C1 segment of cervical spinal cord (tissue), 14 donors: Measurements from ENCODE around the gene PPP1R26.
"Not testable (repeated sequence)": the region's sequence is repeated elsewhere in the genome, so short reads cannot be mapped to it uniquely, and the experiment has no call there.

Experiments
- DNase-seq, 14 donors: peaks; one replicate each; lab custom pipeline; 2025; lab: John Stamatoyannopoulos, UW

PPP1R26 gene

DNA sequence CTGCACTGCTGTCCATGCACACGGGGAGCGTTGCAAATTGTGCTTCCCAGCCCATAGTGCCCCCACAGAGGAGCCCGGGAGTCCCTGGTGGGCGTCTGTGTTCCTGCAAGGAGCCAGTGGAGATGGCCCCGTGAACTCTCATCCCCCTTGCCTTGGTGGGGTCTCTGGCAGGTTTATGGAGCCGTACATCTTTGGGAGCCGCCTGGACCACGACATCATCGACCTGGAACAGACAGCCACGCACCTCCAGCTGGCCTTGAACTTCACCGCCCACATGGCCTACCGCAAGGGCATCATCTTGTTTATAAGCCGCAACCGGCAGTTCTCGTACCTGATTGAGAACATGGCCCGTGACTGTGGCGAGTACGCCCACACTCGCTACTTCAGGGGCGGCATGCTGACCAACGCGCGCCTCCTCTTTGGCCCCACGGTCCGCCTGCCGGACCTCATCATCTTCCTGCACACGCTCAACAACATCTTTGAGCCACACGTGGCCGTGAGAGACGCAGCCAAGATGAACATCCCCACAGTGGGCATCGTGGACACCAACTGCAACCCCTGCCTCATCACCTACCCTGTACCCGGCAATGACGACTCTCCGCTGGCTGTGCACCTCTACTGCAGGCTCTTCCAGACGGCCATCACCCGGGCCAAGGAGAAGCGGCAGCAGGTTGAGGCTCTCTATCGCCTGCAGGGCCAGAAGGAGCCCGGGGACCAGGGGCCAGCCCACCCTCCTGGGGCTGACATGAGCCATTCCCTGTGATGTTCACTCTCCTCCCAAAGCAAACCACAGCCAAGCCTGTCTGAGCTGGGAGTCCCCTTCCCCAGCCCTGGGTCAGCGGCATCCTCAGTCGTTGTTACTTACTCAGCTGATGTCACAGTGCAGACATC is 24.0 kb downstream of the PPP1R26 start:
- no peak for DNase-seq

DNA sequence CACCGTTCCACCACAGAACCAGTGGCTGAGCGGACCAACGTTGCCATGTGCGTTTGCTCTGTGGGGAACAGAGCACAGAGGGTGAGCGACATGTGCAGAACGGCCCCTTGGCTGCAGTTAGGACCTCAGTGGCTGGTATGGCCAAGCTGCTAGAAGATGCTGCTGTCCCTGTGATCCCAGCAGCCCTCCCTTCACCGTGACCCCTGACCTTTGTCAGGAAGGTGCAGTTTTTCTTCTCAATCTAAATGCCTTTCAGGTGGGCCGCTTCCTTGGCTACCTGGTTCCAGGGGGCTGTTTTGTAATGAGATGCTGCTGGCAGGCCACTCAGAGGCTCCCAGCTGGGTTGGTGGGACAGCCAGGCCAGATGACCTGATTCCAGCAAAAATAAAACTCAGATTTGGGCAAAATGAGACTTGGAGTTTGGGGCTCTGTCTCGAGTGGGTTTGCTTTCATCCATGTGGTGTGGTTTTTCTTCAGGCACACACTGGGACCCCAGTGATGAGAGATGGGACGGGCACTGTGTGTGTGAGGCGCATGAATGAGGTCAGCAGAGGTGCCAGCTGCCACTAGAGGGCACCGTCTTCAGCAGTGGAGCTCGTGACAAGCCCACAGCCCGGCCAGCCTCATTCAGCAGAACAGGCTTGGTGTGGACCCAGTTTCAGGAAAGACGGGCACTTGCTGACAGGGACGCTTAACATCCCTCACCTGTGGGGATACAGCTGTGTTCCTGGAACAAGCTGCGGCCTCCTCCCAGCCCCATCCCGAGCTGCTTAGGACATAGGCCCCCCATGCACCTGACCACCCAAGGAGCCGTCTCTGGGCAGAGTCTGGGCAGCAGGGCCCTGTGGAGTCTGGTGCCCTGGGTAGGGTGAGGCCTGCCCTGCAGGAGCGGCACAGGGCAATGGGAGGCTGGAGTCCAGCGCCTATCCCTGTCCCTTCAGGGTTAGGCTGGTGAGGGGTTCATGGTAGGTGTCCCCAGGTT is 25.0 kb downstream of the PPP1R26 start:
- DNase-seq, result peak in 9 of 14 donors; percentile 10 to 46 (median 29)

DNA sequence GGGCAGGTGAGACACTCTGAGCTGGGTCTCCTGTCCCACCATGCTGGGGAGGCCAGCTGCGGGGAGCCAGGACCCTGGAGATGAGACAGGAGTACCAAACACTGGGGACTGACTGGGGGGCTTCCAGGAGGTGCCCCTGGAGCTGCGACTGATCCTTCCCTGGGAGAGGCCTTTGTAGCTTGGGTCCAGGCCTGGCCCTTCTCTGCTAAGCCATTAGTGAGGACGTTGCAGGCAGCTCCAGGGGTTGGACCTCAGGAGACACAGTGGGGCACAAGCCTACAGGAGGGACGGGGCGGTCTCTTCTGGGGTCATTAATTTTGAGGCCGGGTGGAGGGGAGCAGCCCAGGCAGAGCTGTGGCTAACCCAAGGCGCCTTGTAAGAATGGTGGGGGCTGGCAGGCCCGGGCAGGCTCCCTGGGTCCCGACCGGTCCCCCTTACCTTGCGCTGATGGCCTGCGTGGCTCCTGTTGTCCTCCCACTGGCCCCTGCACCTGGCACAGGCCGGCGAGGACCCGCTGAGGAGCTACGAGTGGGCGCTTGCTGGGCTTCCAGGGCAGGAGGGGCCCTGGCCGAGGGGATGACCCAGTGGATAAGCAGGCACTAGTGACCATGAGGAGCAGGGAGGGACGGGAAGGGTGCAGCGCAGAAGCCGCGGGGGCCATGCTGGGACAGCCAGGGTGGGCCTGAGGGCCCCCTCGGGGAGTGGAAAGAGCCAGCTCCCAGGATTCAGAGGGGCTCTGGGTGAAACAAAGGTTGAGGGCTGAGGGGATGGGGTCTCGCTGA is 26.0 kb downstream of the PPP1R26 start:
- DNase-seq, result no peak

DNA sequence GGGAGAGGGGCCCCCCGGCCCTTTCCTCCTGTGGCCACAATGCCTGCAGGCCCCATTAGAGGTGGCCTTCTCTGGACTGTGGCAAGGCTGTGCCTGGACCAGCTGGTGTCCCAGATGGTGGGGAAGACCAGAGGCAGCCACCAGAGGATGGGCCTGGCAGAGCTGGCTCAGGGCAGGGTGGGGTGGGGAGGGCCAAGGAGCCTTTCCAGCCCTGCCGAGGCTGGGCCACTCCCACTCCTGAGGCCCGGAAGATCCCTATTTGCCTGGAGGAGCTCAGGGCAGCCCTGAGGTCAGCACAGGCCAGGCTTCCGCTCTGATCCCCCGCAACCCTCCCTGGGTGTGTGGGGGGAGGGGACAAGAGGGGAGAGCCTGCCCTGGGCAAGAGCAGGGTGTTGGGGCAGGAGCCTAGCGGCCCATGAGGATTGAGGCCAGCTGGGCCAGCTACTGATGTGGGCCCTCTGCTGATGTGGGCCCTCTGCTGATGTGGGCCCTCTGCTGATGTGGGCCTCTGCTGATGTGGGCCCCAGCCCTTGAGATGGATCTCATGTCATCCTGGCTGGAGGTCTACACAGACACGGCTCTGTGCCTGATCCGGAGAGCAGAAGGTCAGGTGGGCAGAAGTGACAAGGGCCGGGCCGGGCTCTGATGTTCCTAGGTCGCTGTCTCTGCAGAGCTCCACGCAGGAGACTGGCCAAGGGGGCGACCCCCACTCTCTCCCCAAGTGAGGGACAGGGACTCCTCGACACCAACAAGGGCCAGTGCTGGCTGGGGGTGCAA is 26.9 kb downstream of the PPP1R26 start:
- no peak for DNase-seq

DNA sequence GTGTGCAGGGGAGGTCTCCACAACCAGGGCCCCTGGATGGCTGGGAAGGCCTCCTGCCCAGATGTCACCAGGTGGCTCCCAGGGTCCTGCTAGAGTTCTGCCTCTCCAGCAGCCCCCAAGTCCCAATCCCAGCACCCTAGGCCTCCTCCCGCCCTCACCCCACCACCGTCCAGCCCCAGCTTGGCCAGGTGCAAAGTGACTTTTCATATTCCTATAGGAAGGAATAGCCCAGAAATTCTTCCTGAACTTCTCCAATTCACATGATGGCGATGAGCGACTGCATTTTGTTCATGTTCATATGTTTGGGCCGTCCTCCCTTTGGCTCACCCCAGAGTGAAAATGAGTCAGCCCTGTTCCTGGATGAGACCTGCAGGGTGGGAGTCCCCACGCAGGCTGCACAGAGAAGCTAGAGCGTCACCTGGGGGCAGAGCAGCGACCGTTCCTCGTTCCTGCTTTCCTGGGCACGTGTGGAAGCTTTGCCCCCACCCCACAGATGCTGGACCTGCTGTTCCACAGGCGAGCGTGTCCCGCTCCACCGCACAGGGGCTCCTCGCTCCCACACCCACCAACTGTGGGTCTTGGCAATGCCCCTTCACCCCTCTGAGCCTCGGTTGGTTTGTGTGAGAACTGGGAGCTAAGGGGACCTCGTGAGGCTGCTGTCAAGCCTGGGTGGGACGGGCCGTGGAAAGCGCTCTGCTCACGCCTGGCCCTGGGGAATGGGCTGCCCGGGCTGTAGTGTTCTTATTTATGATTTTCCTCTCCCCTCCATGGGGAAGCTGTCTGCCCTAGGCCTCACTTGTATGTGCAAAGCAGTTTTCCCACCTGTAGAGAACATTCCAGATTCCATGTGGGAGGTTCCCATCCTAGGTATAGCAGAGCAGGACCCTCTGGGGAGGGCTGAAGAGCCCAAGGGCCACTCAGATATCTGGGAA is 27.8 kb downstream of the PPP1R26 start:
- no peak for DNase-seq

DNA sequence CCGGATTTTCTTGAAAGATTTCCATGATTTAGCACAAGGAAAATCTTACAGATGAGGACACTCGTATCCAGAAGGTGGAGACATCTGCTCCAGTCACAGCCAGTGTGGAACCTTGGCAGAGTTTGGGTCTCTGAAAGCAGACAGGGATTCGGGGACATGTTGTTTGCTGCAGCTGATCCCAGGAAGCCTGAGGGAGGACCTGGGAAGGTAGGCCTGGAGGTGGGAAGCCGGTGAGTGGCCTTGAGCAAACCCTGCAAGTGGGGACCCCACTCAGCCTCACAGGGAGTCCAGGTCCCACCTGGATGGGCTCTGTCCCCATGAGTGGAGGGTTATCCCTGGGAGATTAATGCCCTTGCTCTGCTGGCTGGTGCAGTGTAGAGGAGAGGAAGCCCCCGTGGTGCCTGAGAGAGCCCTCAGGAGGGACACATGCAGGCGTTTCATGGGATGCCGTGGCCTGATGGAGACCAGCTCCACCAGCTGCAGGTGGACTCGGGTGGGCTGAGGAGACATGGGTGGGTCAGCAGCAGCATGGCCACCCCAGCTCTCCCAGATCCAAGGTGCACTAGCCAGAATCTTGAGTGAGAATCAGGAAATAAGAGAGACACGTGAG is 28.7 kb downstream of the PPP1R26 start:
- no peak for DNase-seq

DNA sequence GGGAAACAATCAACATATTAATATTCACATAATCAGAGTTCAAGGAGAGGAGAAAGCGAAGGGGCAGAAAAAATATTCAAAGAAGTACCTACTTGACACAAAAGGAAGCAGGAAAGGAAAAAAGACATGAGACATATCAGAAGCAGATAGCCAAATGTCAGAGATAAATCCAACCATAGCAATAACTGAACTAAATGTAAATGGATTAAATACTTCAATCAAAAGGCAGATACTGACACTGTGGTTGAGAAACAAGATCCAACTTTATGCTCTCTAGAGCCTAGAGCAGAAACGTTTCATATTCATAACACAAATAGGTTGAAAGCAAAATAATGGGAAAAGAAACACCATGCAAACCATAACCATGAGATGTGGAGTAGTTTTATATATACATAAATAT is 29.9 kb downstream of the PPP1R26 start:
- no peak for DNase-seq

DNA sequence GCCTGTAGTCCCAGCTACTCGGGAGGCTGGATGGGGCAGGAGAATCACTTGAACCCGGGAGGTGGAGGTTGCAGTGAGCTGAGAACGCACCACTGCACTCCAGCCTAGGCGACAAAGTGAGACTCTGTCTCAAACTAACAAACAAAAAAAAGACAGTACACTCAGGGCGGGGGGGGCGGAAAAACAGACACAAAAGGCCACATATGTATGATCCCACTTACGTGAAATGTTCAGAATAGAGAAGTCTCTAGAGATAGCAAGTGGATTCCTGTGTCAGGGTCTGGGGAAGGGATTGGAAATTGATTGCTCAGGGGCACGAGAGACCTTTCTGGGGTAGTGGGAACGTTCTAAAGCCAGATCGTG is 32.6 kb downstream of the PPP1R26 start:
- DNase-seq, result no peak

DNA sequence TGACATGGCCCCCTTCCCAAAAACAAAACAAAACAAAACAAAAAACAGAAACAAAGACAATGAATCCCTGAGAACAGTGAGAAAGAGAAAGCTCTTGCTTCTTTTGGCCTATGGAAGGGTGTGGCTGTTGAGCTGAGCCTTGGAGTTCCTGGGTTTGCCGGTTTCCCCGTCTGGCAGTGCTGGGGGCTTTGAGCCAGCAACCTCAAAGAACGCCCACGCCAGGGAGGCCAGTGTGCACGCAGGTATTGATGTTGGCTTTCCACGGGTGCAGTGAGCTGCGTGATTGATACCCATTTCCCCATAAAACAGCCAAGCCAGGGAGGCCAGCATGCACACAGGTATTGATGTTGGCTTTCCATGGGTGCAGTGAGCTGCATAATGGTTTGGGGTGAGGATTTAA is 33.3 kb downstream of the PPP1R26 start:
- no peak for DNase-seq

DNA sequence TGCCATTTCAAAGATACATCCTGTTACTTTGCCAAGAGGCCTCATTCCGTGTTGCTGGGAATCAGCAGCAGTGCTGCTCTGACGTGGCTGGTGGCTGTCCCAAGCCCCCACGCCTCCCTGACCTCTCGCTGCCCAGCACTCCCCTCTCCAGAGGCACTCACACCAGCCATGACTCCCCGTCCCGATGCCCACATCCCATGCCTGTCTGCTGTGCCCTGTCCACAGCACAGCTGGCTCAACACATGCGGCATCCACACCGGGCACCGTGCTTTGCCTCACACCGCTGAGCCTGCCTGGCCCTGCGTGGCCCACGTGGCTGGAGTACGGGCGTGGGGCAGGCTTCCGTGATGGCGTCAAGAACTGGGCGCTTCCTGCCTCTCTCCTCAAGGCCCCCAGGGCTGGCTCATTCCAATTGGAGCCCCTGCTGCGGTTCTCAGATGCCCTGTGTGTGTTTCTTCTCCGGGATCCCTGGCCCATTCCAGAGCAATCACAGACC is 33.8 kb downstream of the PPP1R26 start:
- DNase-seq, result no peak

DNA sequence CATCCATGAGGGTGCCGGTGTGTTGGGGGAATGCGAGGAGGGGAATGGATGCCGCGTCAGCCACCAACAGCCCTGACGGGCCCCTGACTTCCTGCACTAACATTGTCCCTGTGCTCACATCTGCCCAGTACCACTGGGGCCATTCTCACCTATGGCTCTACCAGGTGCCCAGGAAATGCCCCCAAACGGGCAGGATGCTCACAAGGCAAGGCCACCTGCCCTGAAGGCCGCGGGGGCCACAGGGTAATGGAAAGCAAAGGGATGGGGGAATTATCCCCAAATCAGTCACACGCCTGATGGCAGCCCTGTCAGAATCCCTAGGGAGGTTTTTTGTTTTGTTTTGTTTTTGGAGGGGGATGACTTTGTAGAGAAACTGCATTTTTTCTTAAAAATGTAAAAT is 34.3 kb downstream of the PPP1R26 start:
- DNase-seq, result not testable (repeated sequence)

DNA sequence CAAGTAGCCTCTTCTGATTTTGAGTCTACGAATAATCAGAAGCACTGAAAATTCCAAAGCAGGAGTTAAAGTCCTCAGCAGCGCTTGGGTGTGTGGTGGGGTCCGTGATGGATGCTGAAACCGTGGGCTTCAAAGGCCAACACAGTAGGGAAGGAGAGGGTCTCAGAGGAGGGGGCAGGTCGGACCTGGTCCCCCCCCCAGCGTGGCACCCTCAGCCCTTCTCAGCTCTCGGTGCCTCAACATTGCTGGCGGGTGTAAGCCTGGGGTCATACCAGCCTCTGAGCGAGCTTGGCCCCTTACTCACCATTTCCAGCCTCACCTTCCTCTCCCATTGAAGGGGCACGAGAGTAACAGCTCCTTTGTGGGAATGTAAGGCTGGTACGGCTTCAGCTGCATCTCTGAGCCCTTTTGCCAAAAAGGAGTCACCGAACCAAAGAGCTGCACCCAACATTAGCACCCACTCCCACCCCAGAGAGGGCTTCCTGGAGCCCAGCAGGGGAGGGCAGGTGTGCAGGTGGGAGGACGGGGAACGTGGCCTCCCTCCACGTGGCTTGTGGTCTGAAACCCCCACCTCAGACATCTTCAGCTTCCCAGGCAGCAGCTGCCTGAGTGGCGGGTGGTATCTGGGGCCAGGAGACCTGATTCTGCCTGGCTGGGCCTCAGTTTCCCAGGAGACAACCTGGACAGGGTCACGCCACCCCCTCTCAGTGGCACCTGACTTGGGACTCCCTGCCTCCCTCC is 34.9 kb downstream of the PPP1R26 start:
- no peak for DNase-seq

DNA sequence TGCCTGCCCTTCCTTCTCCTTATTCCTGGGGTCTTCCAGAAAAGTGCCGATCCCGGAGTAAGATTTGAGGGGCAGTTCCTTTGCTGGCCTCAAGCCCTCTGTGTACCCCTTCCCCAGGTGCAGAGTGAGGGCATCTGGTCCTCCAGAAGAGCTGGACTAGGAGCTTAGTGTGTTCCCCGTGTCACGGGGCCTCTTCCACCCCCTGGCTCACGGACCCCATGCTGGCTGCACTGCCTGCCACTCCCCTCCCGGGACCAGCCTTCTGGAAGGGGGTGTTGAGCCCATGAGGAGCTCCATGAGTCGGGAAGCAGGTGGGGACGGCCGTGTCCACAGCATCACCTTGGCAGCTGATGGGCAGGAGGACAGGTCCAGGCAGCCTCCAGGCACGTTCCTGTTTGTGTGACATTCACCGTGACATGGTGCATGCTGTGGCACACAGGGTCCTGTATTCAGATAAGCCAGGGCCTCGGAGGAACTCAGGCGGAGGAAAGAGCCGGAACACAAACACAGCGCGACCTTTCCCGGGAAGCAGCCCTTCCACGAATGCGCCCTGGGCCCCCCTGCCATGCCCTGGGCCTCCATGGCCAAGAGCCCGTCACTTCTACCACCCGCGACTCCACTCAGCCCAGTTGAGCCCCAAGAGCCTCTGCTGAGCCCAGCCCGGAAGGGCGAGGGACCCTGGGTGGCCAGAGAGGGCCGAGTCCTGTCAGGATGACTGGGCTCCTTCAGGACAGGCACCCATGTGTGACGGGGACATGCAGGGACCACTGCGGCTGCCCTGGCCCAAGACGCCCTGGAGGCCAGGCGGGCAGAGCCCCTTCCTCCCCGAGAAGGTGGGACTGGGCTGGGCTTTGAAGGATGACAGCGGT is 35.7 kb downstream of the PPP1R26 start:
- no peak for DNase-seq

DNA sequence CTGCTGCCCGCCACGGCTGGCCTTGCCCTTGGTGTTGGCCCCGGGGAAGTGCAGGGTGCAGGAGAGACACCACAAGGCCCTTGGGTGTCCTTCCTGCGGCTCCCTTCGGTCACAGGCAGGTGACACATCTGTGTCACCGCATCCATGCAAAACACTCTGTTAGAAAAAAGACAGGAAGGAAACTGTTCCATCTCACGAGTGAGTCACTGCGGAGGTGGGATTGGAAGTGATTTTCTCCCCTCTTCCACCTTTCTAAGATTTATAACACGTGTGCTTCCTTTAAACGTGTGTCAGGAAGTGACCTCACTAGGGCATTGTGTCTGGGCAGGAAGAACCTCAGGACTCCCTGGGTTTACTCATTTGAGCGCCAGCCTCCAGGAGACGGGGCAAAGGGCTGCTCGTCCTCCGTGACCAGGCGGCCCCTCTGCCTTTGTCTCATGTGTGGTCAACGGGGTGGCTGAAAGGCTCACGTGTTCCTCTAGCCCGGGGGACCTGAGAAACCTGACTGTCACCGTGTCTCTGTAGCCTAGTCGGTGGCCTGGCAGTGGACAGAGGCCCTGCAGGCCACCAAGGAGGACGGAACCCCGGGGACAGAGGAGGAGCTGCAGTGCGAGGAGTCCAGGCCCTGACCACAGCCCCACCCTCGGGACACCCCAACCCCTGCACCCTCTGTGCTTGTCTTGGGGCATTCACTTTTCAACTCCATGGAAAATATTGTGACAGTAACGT is 36.7 kb downstream of the PPP1R26 start:
- no peak for DNase-seq

DNA sequence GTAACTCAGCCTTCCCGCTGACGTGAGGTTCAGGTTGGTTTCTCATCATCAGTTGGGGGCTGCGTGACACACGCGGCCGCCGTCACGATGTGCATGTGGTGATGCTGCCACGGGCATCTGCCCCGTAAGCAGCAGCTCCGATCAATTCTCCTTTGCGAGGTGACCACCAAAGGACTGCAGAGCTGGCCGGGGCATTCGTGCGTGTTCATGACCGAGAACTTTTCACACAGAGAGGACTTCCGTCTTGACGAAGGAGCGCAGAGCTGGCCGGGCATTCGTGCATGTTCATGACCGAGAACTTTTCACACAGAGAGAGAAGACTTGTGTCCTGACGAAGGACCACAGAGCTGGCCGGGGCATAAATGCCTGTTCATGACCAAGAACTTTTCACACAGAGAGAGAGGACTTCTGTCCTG is 37.8 kb downstream of the PPP1R26 start:
- DNase-seq, result no peak

DNA sequence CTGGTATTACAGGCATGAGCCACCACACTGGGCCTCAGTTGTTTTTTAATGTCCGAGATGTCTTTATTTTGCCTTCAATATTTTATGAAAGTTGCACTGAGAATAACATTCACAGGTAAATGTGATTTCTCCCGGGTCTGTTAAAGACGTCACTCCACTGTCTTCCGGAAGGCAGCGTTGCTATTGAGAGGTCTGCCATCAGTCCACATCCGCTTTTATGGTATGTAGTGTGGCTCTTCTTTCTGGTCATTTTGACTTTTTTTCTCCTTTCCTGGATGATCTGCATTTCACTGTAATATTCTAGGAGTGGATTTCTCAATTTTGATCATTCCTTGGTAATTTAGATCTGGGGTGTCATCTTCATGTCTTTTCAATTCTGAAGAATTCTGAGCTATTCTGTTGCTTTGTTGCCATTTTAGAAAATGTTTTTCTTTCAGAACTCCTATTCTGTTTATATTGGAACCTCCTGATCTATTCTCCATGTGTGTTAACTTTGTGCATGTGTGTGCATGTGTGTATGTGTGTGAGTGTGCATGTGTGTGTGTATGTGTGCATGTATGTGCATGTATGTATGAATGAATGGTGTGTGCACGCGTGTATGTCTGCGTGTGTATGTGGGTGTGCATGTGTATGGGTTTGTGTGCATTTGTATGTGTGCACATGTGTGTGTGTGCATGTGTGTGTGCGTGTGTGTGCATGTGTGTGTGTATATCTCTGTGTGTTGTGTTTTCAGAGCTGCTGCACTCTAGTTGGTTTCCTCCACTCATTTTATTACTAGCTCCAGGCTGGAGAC is 39.8 kb downstream of the PPP1R26 start:
- DNase-seq, result no peak
